ENCODE results near the gene BTBD9.
A peak's percentile ranks its signal among the peaks of the same experiment; 100 is the strongest.

Gene BTBD9

GRCh38 chr6:38649744-38650143 is 10.0 kb upstream of the BTBD9 start:
- Histone ChIP-seq H3K4me1 (ENCODE audit: control insufficient read depth, insufficient read depth, low read length) (peaks cover 3% of the 10 kb centered on the region; the same call in 1 of the 2 replicates), H3K27ac (ENCODE audit: low read length) (no peak overlapping the region), H3K36me3 (ENCODE audit: control insufficient read depth, insufficient read depth, low read length) (no peaks in the 10 kb centered on the region; the same call in 1 of the 2 replicates), H3K4me3 (ENCODE audit: low read length) (no peak overlapping the region), H3K9me3 (ENCODE audit: control insufficient read depth, insufficient read depth, low read length) (no peaks in the 10 kb centered on the region), H3K27me3 (ENCODE audit: control insufficient read depth, insufficient read depth, low read length) (no peaks in the 10 kb centered on the region)
- WGBS (ENCODE audit: insufficient coverage, insufficient read length), result no CpG with 5 or more reads among the region's 2 CpGs
- no peak for DNase-seq (ENCODE audit: low read depth, low spot score)

GRCh38 chr6:38648629-38649028 is 8.9 kb upstream of the BTBD9 start:
- peaks cover 3% of the 10 kb centered on the region; the same call in 1 of the 2 replicates for H3K4me1 ChIP-seq (ENCODE audit: control insufficient read depth, insufficient read depth, low read length)
- H3K36me3 ChIP-seq (ENCODE audit: control insufficient read depth, insufficient read depth, low read length), result no peaks in the 10 kb centered on the region; the same call in 1 of the 2 replicates
- H3K27me3 ChIP-seq (ENCODE audit: control insufficient read depth, insufficient read depth, low read length), result no peaks in the 10 kb centered on the region
- no peak overlapping the region for H3K27ac ChIP-seq (ENCODE audit: low read length)
- no peaks in the 10 kb centered on the region for H3K9me3 ChIP-seq (ENCODE audit: control insufficient read depth, insufficient read depth, low read length)
- H3K4me3 ChIP-seq (ENCODE audit: low read length), result no peak overlapping the region
- no peak for DNase-seq (ENCODE audit: low read depth, low spot score)

- H3K36me3 ChIP-seq (ENCODE audit: control insufficient read depth, insufficient read depth, low read length), result no peaks in the 10 kb centered on the region; the same call in 1 of the 2 replicates
- no peak for DNase-seq (ENCODE audit: low read depth, low spot score)
Measured at GRCh38 chr6:38646166-38646878, 6.6 kb upstream of the BTBD9 start.

GRCh38 chr6:38644951-38645350 is 5.2 kb upstream of the BTBD9 start:
- H3K4me1 ChIP-seq (ENCODE audit: control insufficient read depth, insufficient read depth, low read length), result peaks cover 3% of the 10 kb centered on the region; the same call in 1 of the 2 replicates
- H3K27ac ChIP-seq (ENCODE audit: low read length), result no peak overlapping the region
- no peaks in the 10 kb centered on the region; the same call in 1 of the 2 replicates for H3K36me3 ChIP-seq (ENCODE audit: control insufficient read depth, insufficient read depth, low read length)
- H3K4me3 ChIP-seq (ENCODE audit: low read length), result no peak overlapping the region
- no peak for DNase-seq (ENCODE audit: low read depth, low spot score)
- WGBS (ENCODE audit: insufficient coverage, insufficient read length), result no CpG with 5 or more reads among the region's 1 CpG
- H3K9me3 ChIP-seq (ENCODE audit: control insufficient read depth, insufficient read depth, low read length), result no peaks in the 10 kb centered on the region
- no peaks in the 10 kb centered on the region for H3K27me3 ChIP-seq (ENCODE audit: control insufficient read depth, insufficient read depth, low read length)

More at GRCh38 chr6:38646166-38646878, 6.6 kb upstream of the BTBD9 start:
- H3K27me3 ChIP-seq (ENCODE audit: control insufficient read depth, insufficient read depth, low read length), result no peaks in the 10 kb centered on the region
- H3K27ac ChIP-seq (ENCODE audit: low read length), result no peak overlapping the region
- H3K4me3 ChIP-seq (ENCODE audit: low read length), result no peak overlapping the region
- WGBS (ENCODE audit: insufficient coverage, insufficient read length), result no CpG with 5 or more reads among the region's 3 CpGs
- peaks cover 3% of the 10 kb centered on the region; the same call in 1 of the 2 replicates for H3K4me1 ChIP-seq (ENCODE audit: control insufficient read depth, insufficient read depth, low read length)
- H3K9me3 ChIP-seq (ENCODE audit: control insufficient read depth, insufficient read depth, low read length), result no peaks in the 10 kb centered on the region

GRCh38 chr6:38640216-38640909 is 634 bp upstream of the BTBD9 start:
- no peaks in the 10 kb centered on the region for H3K27me3 ChIP-seq (ENCODE audit: control insufficient read depth, insufficient read depth, low read length)
- no peaks in the 10 kb centered on the region for H3K9me3 ChIP-seq (ENCODE audit: control insufficient read depth, insufficient read depth, low read length)
- H3K4me3 ChIP-seq (ENCODE audit: low read length), result peak overlapping the region; percentile 79
- H3K27ac ChIP-seq (ENCODE audit: low read length), result no peak overlapping the region
- H3K4me1 ChIP-seq (ENCODE audit: control insufficient read depth, insufficient read depth, low read length), result no peaks in the 10 kb centered on the region
- no peaks in the 10 kb centered on the region for H3K36me3 ChIP-seq (ENCODE audit: control insufficient read depth, insufficient read depth, low read length)
- DNase-seq (ENCODE audit: low read depth, low spot score), result peak; percentile 33
- WGBS (ENCODE audit: insufficient coverage, insufficient read length), result no CpG with 5 or more reads among the region's 32 CpGs

GRCh38 chr6:38638941-38639497 is 710 bp downstream of the BTBD9 start:
- Histone ChIP-seq H3K27me3 (ENCODE audit: control insufficient read depth, insufficient read depth, low read length) (no peaks in the 10 kb centered on the region), H3K36me3 (ENCODE audit: control insufficient read depth, insufficient read depth, low read length) (no peaks in the 10 kb centered on the region), H3K27ac (ENCODE audit: low read length) (no peak overlapping the region), H3K4me1 (ENCODE audit: control insufficient read depth, insufficient read depth, low read length) (no peaks in the 10 kb centered on the region), H3K4me3 (ENCODE audit: low read length) (peak overlapping the region; percentile 79; the same call in 1 of the 2 replicates), H3K9me3 (ENCODE audit: control insufficient read depth, insufficient read depth, low read length) (no peaks in the 10 kb centered on the region)
- DNase-seq (ENCODE audit: low read depth, low spot score), result no peak
- no CpG with 5 or more reads among the region's 15 CpGs for WGBS (ENCODE audit: insufficient coverage, insufficient read length)

GRCh38 chr6:38637756-38638155 is 2.0 kb downstream of the BTBD9 start:
- no peak for DNase-seq (ENCODE audit: low read depth, low spot score)
- no peak overlapping the region for H3K4me3 ChIP-seq (ENCODE audit: low read length)
- H3K27me3 ChIP-seq (ENCODE audit: control insufficient read depth, insufficient read depth, low read length), result no peaks in the 10 kb centered on the region
- no peaks in the 10 kb centered on the region for H3K9me3 ChIP-seq (ENCODE audit: control insufficient read depth, insufficient read depth, low read length)
- no peaks in the 10 kb centered on the region for H3K4me1 ChIP-seq (ENCODE audit: control insufficient read depth, insufficient read depth, low read length)
- no peak overlapping the region for H3K27ac ChIP-seq (ENCODE audit: low read length)
- 100% methylated on average over 1 of the region's 5 CpGs for WGBS (ENCODE audit: insufficient coverage, insufficient read length)
- H3K36me3 ChIP-seq (ENCODE audit: control insufficient read depth, insufficient read depth, low read length), result no peaks in the 10 kb centered on the region

GRCh38 chr6:38636027-38636426 is 3.7 kb downstream of the BTBD9 start:
- no peak for DNase-seq (ENCODE audit: low read depth, low spot score)
- no peak overlapping the region for H3K27ac ChIP-seq (ENCODE audit: low read length)
- H3K4me1 ChIP-seq (ENCODE audit: control insufficient read depth, insufficient read depth, low read length), result no peaks in the 10 kb centered on the region
- no peak overlapping the region for H3K4me3 ChIP-seq (ENCODE audit: low read length)
- no CpG with 5 or more reads among the region's 1 CpG for WGBS (ENCODE audit: insufficient coverage, insufficient read length)
- no peaks in the 10 kb centered on the region for H3K9me3 ChIP-seq (ENCODE audit: control insufficient read depth, insufficient read depth, low read length)
- H3K27me3 ChIP-seq (ENCODE audit: control insufficient read depth, insufficient read depth, low read length), result no peaks in the 10 kb centered on the region
- H3K36me3 ChIP-seq (ENCODE audit: control insufficient read depth, insufficient read depth, low read length), result no peaks in the 10 kb centered on the region

- no peaks in the 10 kb centered on the region for H3K4me1 ChIP-seq (ENCODE audit: control insufficient read depth, insufficient read depth, low read length)
Measured at GRCh38 chr6:38634518-38634917, 5.2 kb downstream of the BTBD9 start.

GRCh38 chr6:38632490-38632889 is 7.2 kb downstream of the BTBD9 start:
- Histone ChIP-seq H3K27ac (ENCODE audit: low read length) (no peak overlapping the region), H3K27me3 (ENCODE audit: control insufficient read depth, insufficient read depth, low read length) (no peaks in the 10 kb centered on the region), H3K9me3 (ENCODE audit: control insufficient read depth, insufficient read depth, low read length) (no peaks in the 10 kb centered on the region), H3K4me3 (ENCODE audit: low read length) (no peak overlapping the region), H3K4me1 (ENCODE audit: control insufficient read depth, insufficient read depth, low read length) (no peaks in the 10 kb centered on the region), H3K36me3 (ENCODE audit: control insufficient read depth, insufficient read depth, low read length) (no peaks in the 10 kb centered on the region)
- DNase-seq (ENCODE audit: low read depth, low spot score), result no peak
- no CpG with 5 or more reads among the region's 1 CpG for WGBS (ENCODE audit: insufficient coverage, insufficient read length)

More at GRCh38 chr6:38634518-38634917, 5.2 kb downstream of the BTBD9 start:
- H3K27me3 ChIP-seq (ENCODE audit: control insufficient read depth, insufficient read depth, low read length), result no peaks in the 10 kb centered on the region
- no peak overlapping the region for H3K4me3 ChIP-seq (ENCODE audit: low read length)
- H3K36me3 ChIP-seq (ENCODE audit: control insufficient read depth, insufficient read depth, low read length), result no peaks in the 10 kb centered on the region
- H3K27ac ChIP-seq (ENCODE audit: low read length), result no peak overlapping the region
- no CpG with 5 or more reads among the region's 1 CpG for WGBS (ENCODE audit: insufficient coverage, insufficient read length)
- H3K9me3 ChIP-seq (ENCODE audit: control insufficient read depth, insufficient read depth, low read length), result no peaks in the 10 kb centered on the region
- DNase-seq (ENCODE audit: low read depth, low spot score), result no peak

Measured in iPS DF 6.9 (cell line).